ENCODE results near the gene LRRC8E.

DNA sequence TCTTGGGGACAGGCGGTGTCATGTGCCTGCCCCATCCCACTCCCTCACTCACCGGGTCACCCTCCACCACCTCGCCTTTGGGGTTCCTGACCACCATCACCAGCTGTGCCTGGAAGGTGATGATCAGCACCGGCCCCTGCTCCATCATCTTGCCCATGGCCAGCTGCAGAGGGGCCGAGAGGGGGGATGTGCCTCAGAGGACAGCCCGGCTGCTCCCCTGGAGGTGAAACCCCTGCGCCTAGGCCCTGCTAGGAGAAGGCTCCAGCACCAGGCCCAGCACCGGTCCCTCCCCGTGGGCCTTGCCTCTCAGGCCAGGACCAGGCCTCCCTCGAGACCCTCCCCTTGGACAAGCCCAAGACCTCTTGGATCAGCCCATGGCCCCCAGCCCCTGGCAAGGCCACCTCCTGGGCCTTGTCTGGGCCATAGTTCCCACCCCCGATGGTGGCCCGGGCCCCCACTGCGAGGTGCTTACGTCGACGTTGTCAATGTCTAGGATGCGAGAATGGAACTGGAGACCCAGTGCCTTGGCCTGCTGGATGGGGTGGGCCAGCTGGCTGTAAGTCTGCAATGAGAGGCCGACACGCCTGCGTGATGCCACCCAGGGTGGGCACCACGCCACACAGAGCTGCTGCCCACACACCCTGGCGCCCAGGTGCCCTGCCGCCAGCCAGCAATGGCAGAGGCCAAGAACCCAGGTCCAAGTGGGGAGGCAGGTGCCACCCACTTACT is 39.5 kb downstream of the LRRC8E start:
- TF ChIP-seq CTCF (IDR thresholded peaks at IDR 0.05) (no peak), POLR2A (IDR thresholded peaks at IDR 0.05) (no peak)

All from uterus (tissue), 2 donors.